CD4-positive, alpha-beta T cell treated with Interleukin-6 for 4 hours (primary cell): ENCODE results near the gene GPD1L.
"Not testable (repeated sequence)": the region's sequence is repeated elsewhere in the genome, so short reads cannot be mapped to it uniquely, and the experiment has no call there.

Experiments
- DNase-seq: peaks from one replicate; pipeline ENCODE4 v3.0.0-alpha.2; 2020; ENCODE audit warnings: mixed read lengths

Gene GPD1L

GRCh38 chr3:32186097-32186496 lies 79.7 kb downstream of the GPD1L start:
- no peak for DNase-seq

- DNase-seq, result no peak
These were observed 80.5 kb downstream of the GPD1L start for GRCh38 chr3:32186876-32187275.

GRCh38 chr3:32189693-32190092 lies 83.3 kb downstream of the GPD1L start:
- no peak for DNase-seq

- DNase-seq, result not testable (repeated sequence)
These were observed 84.1 kb downstream of the GPD1L start for GRCh38 chr3:32190556-32190955.

GRCh38 chr3:32193101-32193500 lies 86.7 kb downstream of the GPD1L start:
- DNase-seq, result no peak

GRCh38 chr3:32194653-32195052 lies 88.2 kb downstream of the GPD1L start:
- DNase-seq, result no peak

GRCh38 chr3:32195995-32196540 lies 89.6 kb downstream of the GPD1L start:
- DNase-seq, result no peak

GRCh38 chr3:32197991-32198390 lies 91.6 kb downstream of the GPD1L start:
- no peak for DNase-seq

- DNase-seq, result no peak
These were observed 92.3 kb downstream of the GPD1L start for GRCh38 chr3:32198714-32199113.

GRCh38 chr3:32200490-32200889 lies 94.1 kb downstream of the GPD1L start:
- DNase-seq, result no peak

GRCh38 chr3:32200992-32201758 lies 94.8 kb downstream of the GPD1L start:
- DNase-seq, result no peak

- DNase-seq, result no peak
These were observed 96.1 kb downstream of the GPD1L start for GRCh38 chr3:32202496-32202895.

GRCh38 chr3:32203854-32204253 lies 97.4 kb downstream of the GPD1L start:
- DNase-seq, result no peak

GRCh38 chr3:32208447-32208846 lies 102.0 kb downstream of the GPD1L start:
- DNase-seq, result no peak

- DNase-seq, result no peak
These were observed 108.8 kb downstream of the GPD1L start for GRCh38 chr3:32215185-32215584.

GRCh38 chr3:32216172-32216783 lies 109.9 kb downstream of the GPD1L start:
- no peak for DNase-seq

GRCh38 chr3:32217339-32217738 lies 110.9 kb downstream of the GPD1L start:
- no peak for DNase-seq
